Activated T-cell treated with anti-CD3 and anti-CD28 coated beads for 4 hours (primary cell): Measurements from ENCODE around the gene DOCK1.
"Not testable (repeated sequence)": the region's sequence is repeated elsewhere in the genome, so short reads cannot be mapped to it uniquely, and the experiment has no call there.

Source experiments
- DNase-seq: peaks from one replicate; pipeline ENCODE4 v3.0.0-alpha.2; 2020

Gene DOCK1

DNA sequence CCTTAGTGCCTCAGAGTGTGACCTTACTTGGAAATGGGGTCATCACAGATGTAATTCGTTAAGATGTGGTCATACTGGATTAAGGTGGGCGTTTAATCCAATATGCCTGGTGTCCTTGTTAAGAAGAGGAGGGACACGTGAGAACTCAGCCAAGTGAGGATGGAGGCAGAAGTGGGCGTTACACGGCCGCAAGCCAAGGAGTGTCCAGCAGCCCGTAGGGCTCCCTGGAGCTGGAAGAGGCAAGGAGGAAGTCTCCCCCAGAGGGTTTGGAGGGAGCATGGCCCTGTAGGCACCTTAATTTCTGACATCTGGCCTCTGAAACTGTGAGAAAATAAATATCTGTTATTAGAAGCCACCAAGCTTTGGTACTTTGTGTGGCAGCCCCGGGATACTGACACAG lies 21.3 kb downstream of the DOCK1 start:
- DNase-seq = no peak

DNA sequence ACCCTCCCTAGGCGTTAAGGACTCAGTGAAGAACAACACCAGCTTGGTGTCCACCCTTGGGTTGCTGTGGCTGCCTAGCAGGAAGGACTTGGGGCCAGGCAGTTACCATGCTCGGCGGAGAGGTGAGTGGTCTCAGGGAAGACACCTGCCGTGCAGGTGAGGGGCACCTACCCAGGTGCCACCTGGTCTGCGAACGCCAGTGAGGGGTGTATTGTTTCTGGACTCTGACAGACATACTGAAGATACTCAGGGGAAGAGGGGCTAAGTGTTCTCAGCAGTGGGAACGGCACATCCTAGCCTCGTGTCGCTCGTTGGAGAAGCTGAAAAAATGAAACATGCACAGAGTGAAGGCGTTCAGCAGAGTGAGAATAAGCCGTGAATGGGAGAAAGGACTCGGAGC lies 22.6 kb downstream of the DOCK1 start:
- no peak for DNase-seq

DNA sequence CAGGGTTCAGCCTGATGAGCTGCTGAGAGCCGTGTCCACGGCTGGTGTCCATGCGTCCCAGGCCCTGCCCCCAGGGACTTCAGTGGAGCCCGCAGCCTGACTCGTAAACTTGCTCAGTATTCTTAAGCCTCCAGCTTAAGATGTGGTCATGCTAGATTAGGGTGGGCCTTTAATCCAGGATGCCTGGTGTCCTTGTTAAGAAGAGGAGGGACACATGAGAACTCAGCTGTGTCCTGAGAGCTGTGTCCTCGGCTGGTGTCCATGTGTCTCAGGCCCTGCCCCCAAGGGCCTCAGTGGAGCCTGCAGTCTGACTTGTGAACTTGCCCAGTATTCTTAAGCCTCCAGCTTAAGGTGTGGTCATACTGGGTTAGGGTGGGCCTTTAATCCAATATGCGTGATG lies 23.0 kb downstream of the DOCK1 start:
- DNase-seq = no peak

DNA sequence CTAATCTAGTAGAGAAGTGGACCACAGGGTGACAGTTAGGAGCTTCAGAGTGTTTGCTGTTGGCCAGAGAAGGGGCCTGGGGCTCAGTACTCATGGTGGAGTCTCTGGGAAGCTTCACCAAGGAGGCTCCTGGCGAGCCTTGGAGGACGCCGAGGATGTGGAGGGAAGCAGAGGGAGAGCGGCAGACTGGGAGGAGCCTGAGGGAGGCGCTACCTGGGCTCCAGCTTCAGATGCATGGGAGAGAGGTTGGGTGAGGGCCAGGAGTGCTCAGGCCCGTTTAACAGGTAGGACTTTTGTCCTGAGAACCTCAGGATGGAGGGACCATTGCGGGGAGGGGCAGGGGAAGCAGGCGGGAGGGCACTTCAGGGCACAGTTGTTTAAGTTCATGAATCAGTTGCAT lies 24.2 kb downstream of the DOCK1 start:
- no peak for DNase-seq

DNA sequence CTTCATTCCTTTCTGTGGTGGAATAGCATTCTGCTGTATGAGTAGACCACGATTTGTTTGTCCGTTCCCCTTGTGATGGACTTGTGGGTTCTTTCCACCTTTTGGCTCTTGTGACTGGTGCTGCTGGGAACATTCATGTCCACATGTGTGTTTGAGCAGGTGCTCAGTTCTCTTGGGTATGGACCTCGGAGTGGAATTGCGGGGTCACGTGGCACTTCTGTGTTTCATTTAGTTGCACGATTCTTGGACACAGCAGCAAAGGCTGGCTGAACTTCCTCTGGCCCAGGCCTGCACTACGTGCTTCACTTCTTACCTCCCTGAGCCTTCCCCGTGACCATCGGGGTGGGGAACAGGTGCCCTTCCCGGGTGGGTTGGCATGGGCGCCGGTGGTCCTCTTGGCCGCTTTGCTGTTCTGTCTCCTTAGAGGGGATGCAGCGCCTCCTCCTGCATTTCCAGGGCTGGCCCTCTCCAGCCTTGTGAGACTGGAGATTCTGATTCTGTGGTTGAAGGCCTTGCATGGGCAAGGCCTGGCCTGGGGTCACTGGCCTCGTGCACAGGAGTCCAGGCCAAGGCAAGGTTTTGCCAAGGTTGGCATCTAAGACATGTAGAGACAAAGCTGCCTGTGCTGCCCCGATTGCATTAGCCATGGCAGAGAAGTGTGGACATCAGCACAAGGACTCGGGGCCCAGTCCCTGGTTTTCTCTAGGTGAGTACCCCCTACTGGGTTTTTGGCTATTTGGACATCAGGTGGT lies 25.1 kb downstream of the DOCK1 start:
- DNase-seq = no peak

DNA sequence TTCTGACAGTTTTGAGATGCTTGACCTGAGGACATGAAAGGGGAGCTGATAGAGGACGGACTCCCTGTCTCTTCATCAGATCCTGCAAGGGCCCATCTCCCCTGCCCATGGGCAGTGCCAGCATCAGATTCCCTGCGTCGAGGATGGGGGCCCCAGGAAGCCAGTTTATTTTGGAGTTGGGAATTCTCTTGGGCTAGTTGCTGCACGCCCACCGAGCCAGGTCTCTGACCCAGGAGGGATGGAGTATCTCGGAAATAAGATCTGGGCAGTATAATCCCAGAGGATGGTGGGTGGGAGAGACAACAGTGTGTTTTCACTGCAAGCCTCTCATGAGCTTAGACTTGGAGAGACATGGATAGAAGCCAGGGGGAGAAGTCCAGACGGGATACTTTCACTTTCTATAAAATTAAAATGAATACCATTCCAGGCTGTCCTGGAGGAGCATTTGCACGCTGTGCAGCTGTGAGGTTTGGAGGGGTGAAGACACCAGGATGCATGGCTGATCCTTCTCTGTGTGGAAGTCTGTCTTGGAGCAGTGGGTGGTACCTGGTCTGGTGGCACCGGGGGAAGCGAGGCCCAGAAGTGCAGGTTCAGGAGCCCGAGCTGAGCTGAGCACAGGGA lies 25.8 kb downstream of the DOCK1 start:
- DNase-seq = no peak

DNA sequence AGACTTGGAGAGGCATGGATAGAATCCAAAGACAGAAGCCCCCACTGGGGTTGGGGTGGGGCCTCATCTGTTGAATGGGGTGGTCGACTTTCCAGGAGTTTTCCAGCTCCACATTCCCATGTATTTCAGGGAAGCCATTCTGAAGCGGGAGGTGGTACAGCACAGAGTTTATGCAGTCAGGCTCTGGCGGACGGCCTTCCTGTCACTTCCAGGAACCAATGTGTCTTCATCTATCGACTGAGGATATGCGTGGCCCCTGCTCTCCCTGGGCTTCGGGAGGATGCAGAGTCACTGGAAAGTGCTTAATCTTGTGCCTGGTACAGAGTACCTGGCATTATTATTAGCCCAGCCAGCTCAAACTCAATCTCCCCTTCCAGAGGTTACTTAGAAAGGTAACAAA lies 26.3 kb downstream of the DOCK1 start:
- no peak for DNase-seq

DNA sequence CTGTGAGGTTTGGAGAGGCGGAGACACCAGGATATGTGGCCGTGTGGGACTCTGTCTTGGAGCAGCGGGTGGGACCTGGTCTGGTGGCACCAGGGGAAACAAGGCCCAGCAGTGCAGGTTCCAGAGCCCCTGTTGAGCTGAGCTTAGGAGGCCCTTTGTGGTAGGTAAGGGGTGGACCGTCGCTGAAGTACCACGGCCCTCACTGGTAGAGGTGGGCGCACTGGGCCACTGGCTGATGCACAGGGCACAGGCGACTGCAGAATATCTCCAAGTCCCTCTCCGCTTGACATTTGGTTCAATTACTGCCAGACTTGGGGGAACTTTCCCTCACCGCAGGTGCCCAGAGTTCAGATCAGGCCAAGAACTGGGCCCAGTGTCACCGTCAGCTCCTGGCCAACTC lies 27.3 kb downstream of the DOCK1 start:
- DNase-seq = no peak

DNA sequence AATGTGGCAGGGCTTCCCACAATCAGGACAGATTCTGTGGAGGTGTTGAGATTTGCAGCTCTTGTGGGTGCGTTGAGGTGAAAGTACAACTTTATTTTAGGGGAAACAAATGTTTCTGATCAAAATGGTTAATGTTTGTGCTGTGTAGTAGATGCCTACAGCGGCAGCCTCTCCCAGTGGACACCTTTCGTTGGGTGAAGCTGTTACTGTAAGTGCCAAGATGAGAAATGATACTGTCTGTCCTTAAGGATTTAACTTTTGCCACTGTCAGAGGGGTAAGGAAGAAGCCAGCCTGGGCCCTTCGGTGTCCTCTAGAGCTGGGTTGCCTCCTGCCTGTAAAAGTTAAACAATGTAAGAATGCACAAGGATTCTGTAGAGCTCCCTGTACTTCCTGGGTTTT lies 27.9 kb downstream of the DOCK1 start:
- DNase-seq = no peak

DNA sequence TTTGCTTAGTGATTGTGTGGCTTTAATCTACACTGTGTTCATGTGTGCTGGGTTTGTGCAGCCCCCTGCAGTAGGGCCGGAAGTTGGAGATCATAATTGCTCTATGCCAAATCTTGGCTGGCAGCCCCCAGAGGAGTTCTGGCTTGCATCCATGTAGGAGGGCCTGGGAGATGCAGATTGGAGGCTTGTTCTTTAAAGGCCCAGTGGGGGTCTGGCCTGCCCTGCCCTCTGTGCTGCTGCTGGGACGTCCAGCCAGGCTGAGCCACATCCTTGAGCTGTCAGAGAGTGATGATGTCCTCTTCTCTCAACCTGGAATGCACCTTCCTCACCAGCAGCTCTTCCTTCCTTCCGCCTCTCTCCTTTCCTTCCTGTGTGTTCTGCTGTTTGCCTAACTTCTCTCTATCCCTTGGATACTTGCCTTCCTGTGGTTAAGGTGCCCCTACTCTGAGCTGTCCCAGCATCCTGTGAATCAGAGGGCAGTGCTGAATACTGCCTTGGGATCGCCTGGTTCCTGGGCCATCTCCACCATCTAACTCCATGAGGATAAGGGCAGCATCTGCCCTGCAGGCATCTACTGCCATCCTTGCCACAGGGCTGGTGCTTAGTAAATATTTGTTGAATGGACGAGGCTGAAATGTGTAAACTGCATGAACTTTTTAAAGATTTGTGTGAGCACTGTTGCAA lies 30.2 kb downstream of the DOCK1 start:
- no peak for DNase-seq

DNA sequence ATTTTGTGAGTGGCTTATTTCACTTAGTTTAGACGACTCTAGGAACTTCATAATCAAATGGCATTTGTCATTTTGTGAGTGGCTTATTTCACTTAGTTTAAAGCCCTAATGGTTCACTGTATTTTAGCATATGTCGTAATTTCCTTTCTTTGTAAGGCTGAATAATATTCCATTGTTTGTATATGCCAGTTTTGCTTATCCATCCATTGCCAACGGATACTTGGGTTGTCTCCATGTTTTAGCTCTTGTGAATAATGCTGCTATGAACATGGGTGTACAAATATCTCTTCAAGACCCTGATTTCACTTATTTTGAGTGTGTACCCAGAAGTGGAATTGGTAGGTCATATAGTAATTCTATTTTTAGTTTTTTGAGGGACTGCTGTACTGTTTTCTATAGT lies 31.8 kb downstream of the DOCK1 start:
- no peak for DNase-seq

DNA sequence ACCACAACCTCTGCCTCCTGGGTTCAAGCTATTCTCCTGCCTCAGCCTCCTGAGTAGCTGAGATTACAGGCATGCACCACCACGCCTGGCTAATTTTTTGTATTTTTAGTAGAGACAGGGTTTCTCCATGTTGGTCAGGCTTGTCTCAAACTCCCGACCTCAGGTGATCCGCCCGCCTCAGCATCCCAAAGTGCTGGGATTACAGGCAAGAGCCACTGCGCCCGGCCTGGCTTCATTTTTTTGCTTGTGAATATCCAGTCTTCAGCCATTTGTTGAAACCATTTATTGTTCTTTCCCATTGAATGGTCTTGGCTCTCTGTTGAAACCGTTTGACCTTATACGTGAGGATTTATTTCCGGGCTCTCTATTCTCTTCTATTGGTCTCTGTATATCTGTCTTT lies 32.9 kb downstream of the DOCK1 start:
- not testable (repeated sequence) for DNase-seq

DNA sequence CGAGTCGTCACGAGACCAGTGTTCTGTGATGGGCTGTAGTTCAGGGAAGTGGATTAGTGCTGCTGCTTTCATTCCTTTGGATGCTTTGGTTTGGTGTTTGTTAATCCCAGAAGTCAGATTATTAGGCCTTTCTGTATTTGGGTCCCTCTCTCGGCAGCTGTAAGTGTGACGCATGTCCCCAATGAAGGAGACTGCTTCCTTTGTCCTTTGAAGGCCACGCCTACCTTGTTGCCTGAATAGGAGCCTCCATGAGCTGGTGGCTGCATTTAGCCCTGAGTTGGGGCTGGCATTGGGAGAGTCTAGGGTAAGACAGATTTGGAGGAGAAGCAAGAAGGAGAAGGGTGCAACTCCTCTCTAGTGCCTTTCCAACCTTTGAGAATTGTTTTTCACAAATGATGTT lies 34.5 kb downstream of the DOCK1 start:
- no peak for DNase-seq

DNA sequence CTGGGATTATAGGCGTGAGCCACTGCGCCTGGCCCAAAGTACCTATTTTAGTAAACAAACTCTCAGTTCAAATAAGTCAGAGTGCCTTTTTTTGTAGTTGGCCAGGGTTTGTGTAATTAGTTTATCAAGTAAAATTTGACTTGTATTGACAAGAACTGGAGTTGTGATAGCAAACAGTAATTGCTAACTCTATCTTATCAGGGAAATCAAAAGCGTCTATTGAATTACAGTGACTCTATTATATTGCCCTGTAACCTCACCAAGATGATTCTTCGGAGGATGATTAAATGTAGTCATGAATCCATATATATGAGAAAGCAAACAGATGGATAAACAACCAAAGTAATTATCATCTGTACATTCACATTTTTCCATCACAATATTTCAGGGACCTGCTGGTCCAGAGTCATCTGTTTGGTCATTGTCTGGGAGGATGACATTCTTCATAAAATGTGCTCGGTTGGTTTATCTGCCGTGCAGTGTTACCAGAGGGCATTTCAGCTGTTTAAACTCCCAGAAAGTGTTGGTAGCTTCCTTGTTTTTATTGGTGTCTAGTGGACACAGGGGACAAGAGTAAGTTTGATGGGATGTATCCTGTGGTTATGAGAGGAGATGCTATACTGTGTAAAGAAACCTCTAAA lies 35.6 kb downstream of the DOCK1 start:
- no peak for DNase-seq

DNA sequence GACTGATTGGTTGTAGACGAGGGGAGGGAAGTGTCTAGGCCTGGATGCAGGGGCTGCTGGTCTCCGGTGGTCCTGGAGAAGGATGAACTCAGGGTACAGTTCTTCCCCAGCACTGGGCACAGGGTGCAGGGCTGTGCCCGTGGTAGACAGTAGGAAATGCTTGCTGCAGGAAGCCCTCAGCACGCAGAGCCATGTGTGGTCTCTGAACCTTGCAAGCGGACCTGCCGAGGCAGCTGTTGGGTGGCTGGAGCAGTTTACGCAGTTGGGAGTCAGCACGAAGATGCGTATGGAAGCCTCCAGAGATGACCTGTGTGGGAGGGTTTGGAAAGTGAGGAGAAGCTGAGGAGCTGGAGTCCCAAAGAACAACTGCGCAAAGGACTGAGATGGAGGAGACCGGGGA lies 39.0 kb downstream of the DOCK1 start:
- DNase-seq = no peak

DNA sequence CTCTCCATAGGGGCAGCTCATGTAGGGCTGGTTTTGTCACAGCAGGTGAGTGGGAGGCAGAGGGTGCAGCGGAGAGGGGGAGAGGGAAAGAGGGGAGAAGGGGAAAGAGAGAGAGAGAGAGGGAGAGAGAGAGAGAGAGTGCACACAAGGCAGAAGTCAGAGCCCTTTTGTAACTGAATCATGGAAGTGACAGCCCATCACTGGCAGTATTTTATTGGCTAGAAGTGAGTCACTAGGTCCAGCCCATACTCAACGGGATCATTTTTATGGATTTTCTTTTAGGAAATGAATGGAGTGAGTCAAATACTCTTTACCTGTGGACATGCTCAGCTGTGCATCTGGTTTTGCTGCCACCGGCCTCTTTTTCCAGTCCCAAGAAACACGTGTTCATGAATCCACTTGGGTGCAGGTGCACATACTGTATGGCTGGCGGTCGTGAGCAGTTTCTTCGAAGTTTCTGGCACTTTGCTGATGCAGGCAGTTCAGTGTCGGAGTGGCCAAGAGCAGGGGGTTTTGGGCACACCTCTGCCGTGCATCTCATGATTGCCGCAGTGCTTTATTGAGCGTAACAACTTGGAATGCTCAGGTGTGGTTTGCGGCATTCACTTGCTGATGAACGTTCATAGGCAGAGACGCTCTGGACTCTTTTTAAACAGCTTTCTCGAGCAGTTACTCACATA lies 40.3 kb downstream of the DOCK1 start:
- DNase-seq = no peak

DNA sequence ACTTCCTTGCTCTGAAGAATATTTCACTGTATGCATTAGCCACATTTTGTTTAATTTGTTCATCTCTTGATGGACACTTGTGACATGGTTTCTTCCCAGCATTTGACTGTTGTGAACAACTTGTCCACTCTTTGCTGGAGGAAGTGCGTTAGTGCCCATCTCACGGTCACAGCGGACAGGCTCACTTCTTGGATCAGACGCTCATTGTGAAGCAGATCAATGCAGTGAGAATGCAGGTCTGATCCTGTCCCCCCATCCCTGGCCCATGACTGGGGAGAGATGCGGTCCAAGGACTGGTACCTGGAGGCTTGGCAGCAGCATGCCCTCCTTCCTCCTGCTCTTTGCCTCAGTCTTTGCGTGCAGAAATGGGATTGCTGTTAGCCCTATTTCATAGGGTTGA lies 41.5 kb downstream of the DOCK1 start:
- no peak for DNase-seq

DNA sequence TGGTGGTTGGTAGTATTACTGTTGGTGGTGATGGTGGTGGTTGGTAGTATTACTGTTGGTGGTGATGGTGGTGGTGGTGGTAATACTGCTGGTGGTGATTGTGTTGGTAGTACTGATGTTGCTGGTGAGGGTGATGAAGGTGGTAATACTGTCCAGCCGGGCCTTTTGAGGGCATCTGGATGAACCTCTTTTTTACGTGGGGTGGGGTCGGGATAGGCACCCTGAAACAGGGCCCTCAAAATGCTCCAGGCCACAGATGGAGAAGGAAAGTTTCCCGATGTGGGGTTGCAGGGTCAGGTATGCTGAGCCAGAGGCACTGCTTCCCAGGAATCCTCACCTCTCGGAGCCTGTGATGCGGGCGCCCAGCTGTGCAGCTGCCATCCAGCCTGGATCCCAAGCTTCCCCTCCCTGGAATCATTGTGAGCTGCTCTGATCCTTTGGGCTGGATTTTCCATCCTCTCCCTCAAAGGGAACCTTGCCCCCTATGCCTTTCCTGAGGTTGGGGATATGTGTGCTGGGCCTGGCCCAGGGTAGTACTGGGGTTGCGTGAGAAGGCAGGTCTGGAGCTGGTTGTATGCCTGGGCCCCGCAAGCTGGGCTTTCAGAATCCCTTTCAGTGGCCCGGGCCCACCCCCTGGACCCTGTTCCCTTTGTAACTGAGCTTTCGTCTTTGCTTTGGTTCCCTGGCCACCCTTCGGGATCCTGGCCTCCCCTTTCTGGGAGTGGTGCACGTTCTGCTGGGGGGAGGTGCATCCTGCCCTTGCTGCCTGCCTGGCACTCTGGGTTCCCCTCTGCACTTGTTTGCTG lies 43.3 kb downstream of the DOCK1 start:
- no peak for DNase-seq

DNA sequence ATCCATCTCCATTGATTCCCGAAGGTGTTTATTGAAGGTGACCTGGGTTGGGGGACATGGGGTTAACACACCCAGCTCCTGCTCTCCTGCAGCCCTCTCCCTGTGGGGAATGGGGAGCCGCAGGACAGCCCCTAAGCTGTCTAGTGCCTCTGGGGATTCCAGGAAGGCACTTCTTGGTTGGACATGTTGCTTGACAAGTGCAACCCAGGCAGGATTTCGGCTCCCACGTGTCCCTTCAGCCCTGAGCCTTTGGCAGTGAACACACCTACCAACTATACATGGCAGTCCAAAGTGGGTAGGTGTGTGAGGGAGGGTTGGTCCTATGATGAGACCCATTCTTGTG lies 43.9 kb downstream of the DOCK1 start:
- no peak for DNase-seq

DNA sequence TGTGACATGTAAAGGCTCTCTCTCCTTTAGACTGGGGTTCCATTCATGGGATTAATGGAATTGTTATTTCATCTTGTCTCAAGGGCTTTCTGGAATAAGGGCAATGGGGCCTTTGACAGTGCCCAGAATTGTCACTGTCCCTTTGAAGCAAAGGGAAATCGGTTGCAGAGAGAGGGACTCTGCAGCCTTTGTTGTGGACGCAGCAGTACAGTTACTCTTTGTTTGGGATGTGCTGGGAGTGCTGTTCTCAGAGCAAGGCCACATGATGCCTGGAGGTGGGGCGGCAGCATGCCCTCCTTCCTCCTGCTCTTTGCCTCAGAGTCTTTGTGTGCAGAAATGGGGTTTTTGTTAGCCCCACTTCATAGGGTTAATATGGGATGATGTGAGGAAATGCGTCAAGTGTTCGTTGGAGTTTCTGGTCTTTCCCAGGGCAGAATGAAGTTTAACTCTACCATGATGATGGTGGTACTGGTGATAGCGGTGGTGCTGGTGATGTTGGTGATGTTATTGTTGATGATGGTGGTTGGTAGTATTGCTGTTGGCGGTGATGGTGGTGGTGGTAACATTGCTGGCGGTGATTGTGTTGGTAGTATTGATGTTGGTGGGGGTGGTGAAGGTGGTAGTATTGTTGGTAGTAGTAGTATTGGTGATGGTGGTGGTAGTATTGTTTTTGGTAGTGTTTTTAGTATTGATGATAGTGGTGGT lies 45.3 kb downstream of the DOCK1 start:
- DNase-seq = no peak

DNA sequence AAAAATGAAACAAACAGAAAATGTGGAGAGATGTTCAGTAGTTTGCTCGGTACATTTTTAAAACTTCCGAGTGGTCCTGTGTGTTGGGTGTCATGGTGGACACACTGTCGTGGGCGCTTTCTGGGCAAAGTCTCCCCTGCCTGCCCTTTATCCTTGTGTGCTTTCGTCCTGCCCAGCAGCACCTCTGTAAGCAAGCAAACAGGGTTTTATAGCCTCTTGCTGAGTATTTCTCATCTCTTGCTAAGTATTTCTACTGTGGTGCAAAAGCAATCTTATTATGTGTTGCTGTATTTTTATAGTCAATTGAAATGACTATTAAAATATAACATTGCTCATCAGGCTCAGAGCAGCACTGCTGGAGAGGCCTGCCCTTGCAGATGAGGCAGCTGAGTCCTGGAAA lies 48.7 kb downstream of the DOCK1 start:
- DNase-seq = no peak

DNA sequence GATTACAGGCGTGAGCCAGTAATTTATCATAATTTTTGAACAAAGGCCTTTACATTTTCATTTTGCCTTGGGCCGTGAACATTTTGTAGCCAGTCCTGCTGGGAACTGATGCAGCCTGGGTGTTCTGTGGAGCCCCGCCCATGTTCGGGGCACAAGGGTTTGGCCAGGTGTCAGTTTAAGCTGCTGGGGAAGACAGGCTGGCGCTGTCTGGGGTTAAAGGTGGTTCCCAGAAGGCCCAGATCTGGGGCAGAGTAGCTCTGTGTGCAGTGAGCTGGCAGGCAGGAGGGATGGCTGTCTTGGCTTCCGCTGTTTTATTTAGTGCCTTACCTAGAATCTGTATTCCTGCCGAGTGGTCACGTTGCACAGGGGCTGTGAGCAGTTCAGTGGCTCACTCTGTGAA lies 50.2 kb downstream of the DOCK1 start:
- no peak for DNase-seq
